ENCODE measurements around the gene C22orf39.

The C22orf39 gene

GRCh38 chr22:19447330-19448075 is at the start of gene C22orf39:
Gene C22orf39 (minus strand): TSS chr22:19447711. CDS start chr22:19447688, 23 bp downstream.
- DNase-seq (ENCODE audit: low spot score), result peak; percentile 91

- no peak for DNase-seq (ENCODE audit: low spot score)
Observed at GRCh38 chr22:19497245-19497644, 49.7 kb upstream of the C22orf39 start.

- no peak for DNase-seq (ENCODE audit: low spot score)
Observed at GRCh38 chr22:19496324-19496630, 48.8 kb upstream of the C22orf39 start.

GRCh38 chr22:19495562-19496323 is 48.2 kb upstream of the C22orf39 start:
- no peak for DNase-seq (ENCODE audit: low spot score)

GRCh38 chr22:19494676-19495173 is 47.2 kb upstream of the C22orf39 start:
- DNase-seq (ENCODE audit: low spot score), result no peak

- DNase-seq (ENCODE audit: low spot score), result no peak
Observed at GRCh38 chr22:19494001-19494560, 46.6 kb upstream of the C22orf39 start.

- DNase-seq (ENCODE audit: low spot score), result no peak
Observed at GRCh38 chr22:19492504-19493174, 45.1 kb upstream of the C22orf39 start.

GRCh38 chr22:19490628-19491230 is 43.2 kb upstream of the C22orf39 start:
- DNase-seq (ENCODE audit: low spot score), result no peak

GRCh38 chr22:19488884-19489843 is 41.7 kb upstream of the C22orf39 start:
- DNase-seq (ENCODE audit: low spot score), result peak; percentile 34

GRCh38 chr22:19488285-19488684 is 40.8 kb upstream of the C22orf39 start:
- no peak for DNase-seq (ENCODE audit: low spot score)

GRCh38 chr22:19483481-19484244 is 36.2 kb upstream of the C22orf39 start:
- DNase-seq (ENCODE audit: low spot score), result no peak

GRCh38 chr22:19482297-19482696 is 34.8 kb upstream of the C22orf39 start:
- DNase-seq (ENCODE audit: low spot score), result no peak

GRCh38 chr22:19480789-19481188 is 33.3 kb upstream of the C22orf39 start:
- no peak for DNase-seq (ENCODE audit: low spot score)

- DNase-seq (ENCODE audit: low spot score), result no peak
Observed at GRCh38 chr22:19480173-19480568, 32.7 kb upstream of the C22orf39 start.

GRCh38 chr22:19479355-19480172 is 32.1 kb upstream of the C22orf39 start, which contains the start of gene CDC45:
Gene CDC45 (plus strand): TSS chr22:19479920. CDS start chr22:19479969, 49 bp downstream.
- peak; percentile 97 for DNase-seq (ENCODE audit: low spot score)

- DNase-seq (ENCODE audit: low spot score), result peak; percentile 76
Observed at GRCh38 chr22:19478901-19479354, 31.4 kb upstream of the C22orf39 start, which contains the start of gene UFD1. Gene UFD1 (minus strand): TSS chr22:19479193. CDS start chr22:19479085, 108 bp downstream.

- no peak for DNase-seq (ENCODE audit: low spot score)
Observed at GRCh38 chr22:19478045-19478900, 30.8 kb upstream of the C22orf39 start.

All from SW480 (cell line).